Measurements from ENCODE around the gene STEAP1B.

STEAP1B gene

DNA sequence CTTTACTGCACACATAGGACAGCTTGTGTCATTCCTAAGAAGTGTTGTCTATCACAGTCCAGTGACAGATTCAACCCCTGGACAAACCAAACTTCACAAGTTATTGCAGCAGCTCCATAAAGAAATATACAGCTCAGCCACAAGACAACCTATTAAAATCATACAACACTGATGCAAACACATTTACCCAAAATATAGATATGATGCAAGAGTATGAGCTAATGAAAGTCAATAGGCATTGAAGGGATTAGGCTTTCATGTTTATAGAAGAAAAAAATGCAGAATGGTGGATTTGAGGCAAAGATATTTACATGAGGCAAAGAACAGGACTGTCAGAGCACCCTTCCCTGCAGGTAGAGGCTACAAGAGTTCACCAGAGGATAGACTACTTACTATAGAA, 128.1 kb downstream of the STEAP1B start:
- Mint-ChIP-seq H3K27me3 (peaks cover 0 to 5% of the 10 kb centered on the region in 2 donors), H3K4me3 (no peak overlapping the region), H3K4me1 (ENCODE audit: low read depth in 2 of 2) (no peaks in the 10 kb centered on the region), H3K9me3 (no peaks in the 10 kb centered on the region), H3K27ac (no peak overlapping the region), H3K36me3 (ENCODE audit: insufficient read depth) (no peaks in the 10 kb centered on the region)
- ATAC-seq (replicated peaks), result no peak
- no peak for DNase-seq

Data from effector memory CD8-positive, alpha-beta T cell (primary cell).